Loucy (cell line): ENCODE measurements around the gene TEPSIN.

Experiments used
- EZH2phosphoT487 ChIP-seq: fragments of 200-600 bp; IDR thresholded peaks from 2 replicates; pipeline ENCODE4 v1.6.1; 2018; ENCODE audit warnings: antibody characterized with exemption, mild to moderate bottlenecking, moderate library complexity, borderline replicate concordance
- TF ChIP-seq, protein P1 (sequence below): fragments of 200-600 bp; sonication (generic); conservative IDR thresholded peaks from 2 replicates; pipeline ENCODE4 v1.5.1; 2014; ENCODE audit warnings: mild to moderate bottlenecking, antibody characterized with exemption, low read length

GRCh38 chr17:81209141-81209540 lies 29.7 kb downstream of the TEPSIN start:
- TF ChIP-seq, protein P1, sequence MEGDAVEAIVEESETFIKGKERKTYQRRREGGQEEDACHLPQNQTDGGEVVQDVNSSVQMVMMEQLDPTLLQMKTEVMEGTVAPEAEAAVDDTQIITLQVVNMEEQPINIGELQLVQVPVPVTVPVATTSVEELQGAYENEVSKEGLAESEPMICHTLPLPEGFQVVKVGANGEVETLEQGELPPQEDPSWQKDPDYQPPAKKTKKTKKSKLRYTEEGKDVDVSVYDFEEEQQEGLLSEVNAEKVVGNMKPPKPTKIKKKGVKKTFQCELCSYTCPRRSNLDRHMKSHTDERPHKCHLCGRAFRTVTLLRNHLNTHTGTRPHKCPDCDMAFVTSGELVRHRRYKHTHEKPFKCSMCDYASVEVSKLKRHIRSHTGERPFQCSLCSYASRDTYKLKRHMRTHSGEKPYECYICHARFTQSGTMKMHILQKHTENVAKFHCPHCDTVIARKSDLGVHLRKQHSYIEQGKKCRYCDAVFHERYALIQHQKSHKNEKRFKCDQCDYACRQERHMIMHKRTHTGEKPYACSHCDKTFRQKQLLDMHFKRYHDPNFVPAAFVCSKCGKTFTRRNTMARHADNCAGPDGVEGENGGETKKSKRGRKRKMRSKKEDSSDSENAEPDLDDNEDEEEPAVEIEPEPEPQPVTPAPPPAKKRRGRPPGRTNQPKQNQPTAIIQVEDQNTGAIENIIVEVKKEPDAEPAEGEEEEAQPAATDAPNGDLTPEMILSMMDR, result no peak
- TF ChIP-seq EZH2phosphoT487, result no peak
